C4-2B (cell line): ENCODE results near the gene NR4A3.

Experiments
- ZFX ChIP-seq: fragments of 450-650 bp; IDR thresholded peaks from 2 replicates; pipeline ENCODE4 v1.6.1; 2017
- TF ChIP-seq, protein P1 (sequence below): fragments of 450-650 bp; conservative IDR thresholded peaks from 2 replicates; pipeline ENCODE4 v1.5.1; 2017; ENCODE audit warnings: mild to moderate bottlenecking

DNA sequence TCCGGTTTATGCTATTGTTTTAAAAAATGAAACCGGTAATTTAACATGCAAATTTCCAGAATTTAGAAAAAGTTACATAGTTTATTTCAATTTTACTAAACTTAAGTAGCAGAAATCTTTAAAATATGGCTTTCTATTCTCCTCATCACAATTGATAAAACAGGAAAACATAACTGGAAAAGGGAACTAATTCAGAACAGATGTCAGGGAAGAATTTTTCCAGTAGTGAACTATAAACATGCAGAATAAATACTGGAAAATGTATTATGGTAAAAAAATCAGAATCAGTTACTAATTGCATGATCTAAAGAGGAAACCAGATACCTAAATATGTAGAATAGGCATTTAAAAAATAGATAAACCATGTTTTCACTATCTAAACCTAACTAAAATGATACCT is 7.3 kb upstream of the NR4A3 start:
- TF ChIP-seq, protein P1, sequence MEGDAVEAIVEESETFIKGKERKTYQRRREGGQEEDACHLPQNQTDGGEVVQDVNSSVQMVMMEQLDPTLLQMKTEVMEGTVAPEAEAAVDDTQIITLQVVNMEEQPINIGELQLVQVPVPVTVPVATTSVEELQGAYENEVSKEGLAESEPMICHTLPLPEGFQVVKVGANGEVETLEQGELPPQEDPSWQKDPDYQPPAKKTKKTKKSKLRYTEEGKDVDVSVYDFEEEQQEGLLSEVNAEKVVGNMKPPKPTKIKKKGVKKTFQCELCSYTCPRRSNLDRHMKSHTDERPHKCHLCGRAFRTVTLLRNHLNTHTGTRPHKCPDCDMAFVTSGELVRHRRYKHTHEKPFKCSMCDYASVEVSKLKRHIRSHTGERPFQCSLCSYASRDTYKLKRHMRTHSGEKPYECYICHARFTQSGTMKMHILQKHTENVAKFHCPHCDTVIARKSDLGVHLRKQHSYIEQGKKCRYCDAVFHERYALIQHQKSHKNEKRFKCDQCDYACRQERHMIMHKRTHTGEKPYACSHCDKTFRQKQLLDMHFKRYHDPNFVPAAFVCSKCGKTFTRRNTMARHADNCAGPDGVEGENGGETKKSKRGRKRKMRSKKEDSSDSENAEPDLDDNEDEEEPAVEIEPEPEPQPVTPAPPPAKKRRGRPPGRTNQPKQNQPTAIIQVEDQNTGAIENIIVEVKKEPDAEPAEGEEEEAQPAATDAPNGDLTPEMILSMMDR, result no peak
- no peak for TF ChIP-seq ZFX
